ENCODE data around the gene CHAC1. TPM values are rescaled to one million over a fixed set of nuclear protein-coding genes. Genes with fewer than 3 reads are reported as not detected.

Gene CHAC1
- polyA plus RNA-seq, 2 of the 4 experiments (the other 2 are of a cell fraction) = 4.9 to 22.2 TPM

DNA sequence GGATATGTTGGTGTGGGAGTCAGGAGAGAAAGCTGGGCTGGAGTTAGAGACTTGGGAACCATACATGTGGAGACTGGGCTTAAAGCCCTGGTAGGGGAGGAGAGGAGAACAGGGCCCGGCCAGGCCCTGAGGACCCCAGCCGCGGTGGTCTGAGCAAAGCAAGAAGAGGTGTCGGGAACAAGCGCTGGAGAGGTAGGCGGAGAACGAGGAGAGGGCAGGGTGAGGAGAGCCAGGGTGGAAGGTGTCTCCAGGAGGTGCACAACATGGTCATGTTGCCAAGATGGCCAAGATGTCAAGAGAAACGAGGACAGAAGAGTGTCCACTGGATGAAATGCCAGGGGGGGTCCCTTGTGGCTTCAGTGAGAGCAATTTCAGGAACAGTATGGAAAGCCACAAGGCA, 5.5 kb downstream of the CHAC1 start:
- DNase-seq (ENCODE audit: low read depth in 1 of 2, low spot score in 1 of 2) (no peak), ATAC-seq (no peak), FAIRE-seq (no peak)
- Histone ChIP-seq H3K4me1 (peaks cover 30% of the 10 kb centered on the region), H3K27ac (no peak overlapping the region; a peak in 1 of 6 replicates), H3K4me2 (no peak overlapping the region), H3K4me3 (no peak overlapping the region), H3K9me3 (no peaks in the 10 kb centered on the region)
- CTCF ChIA-PET = interaction anchor here (8.7 kb wide), 1 partner anchor 17 kb away, joined by 76 read pairs; no protein-coding TSS in a partner anchor
- TF ChIP-seq, protein P1, sequence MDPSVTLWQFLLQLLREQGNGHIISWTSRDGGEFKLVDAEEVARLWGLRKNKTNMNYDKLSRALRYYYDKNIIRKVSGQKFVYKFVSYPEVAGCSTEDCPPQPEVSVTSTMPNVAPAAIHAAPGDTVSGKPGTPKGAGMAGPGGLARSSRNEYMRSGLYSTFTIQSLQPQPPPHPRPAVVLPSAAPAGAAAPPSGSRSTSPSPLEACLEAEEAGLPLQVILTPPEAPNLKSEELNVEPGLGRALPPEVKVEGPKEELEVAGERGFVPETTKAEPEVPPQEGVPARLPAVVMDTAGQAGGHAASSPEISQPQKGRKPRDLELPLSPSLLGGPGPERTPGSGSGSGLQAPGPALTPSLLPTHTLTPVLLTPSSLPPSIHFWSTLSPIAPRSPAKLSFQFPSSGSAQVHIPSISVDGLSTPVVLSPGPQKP (IDR thresholded peaks at IDR 0.05; ENCODE audit: low read depth, low read length) = no peak
- TF ChIP-seq CEBPB (IDR thresholded peaks at IDR 0.05) = no peak
- no peak for TF ChIP-seq ZC3H11A (IDR thresholded peaks at IDR 0.05)
- no peak for TF ChIP-seq FOXS1 (CRISPR knock-in tag; IDR thresholded peaks at IDR 0.05)
- no peak for TF ChIP-seq POLR2A (IDR thresholded peaks at IDR 0.05; ENCODE audit: low read length)
- no peak for TF ChIP-seq FOSB (CRISPR knock-in tag; IDR thresholded peaks at IDR 0.05)
- TF ChIP-seq ZSCAN20 (CRISPR knock-in tag; IDR thresholded peaks at IDR 0.05) = no peak
- no peak for TF ChIP-seq CBX2 (IDR thresholded peaks at IDR 0.05; ENCODE audit: borderline replicate concordance, low read depth)
- TF ChIP-seq CHD4 (IDR thresholded peaks at IDR 0.05; ENCODE audit: borderline replicate concordance) = no peak
- no peak for TF ChIP-seq KDM5A (IDR thresholded peaks at IDR 0.05)
- 90% methylated on average over 7 of the region's 8 CpGs for WGBS (ENCODE audit: missing lambda C conversion rate)
- POLR2A ChIA-PET = no interaction called here

DNA sequence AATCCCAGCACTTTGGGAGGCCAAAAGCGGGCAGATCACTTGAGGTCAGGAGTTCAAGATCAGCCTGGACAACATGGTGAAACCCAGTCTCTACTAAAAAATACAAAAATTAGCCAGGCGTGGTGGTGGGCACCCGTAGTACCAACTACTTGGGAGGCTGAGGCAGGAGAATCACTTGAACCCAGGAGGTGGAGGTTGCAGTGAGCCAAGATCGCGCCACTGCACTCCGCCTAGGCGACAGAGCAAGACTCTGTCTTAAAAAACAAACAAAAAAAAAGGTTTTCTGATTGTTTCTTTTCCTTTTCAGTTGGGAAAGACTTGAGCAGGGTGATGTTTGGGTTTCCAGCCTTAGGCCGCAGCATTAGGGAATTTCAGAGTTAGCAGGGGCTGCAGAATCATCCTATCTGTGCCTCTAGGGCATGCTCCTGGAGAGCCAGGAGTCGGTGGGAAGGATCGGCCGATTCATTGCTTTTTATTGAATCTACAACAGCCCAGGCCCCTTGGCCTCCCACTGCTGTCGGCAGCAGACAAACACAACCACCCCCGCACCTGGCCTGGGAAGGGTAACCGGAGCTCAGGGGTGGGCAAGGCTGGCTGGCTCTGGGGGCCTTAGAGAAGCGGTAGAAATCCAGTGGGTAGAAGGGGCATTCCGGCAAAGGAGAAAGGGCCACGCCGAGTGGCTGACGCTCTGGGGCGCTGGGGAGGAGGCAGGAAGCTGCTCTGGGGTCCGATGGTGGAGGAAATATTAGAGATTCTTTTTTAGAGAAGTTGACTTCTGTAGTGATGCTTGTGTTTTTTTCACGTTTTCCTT, 6.3 kb downstream of the CHAC1 start:
- WGBS (ENCODE audit: missing lambda C conversion rate) = 88% methylated on average over 22 of the region's 22 CpGs
- Histone ChIP-seq H3K4me3 (no peak overlapping the region), H3K9me3 (no peaks in the 10 kb centered on the region), H3K4me1 (peaks cover 28% of the 10 kb centered on the region), H3K27ac (no peak overlapping the region), H3K4me2 (no peak overlapping the region)
- no peak for TF ChIP-seq HDAC2 (IDR thresholded peaks at IDR 0.05)
- no peak for TF ChIP-seq PHF8 (IDR thresholded peaks at IDR 0.05; ENCODE audit: borderline replicate concordance, low read depth)
- no peak for TF ChIP-seq TP53 (CRISPR knock-in tag; IDR thresholded peaks at IDR 0.05)
- TF ChIP-seq, protein P2, sequence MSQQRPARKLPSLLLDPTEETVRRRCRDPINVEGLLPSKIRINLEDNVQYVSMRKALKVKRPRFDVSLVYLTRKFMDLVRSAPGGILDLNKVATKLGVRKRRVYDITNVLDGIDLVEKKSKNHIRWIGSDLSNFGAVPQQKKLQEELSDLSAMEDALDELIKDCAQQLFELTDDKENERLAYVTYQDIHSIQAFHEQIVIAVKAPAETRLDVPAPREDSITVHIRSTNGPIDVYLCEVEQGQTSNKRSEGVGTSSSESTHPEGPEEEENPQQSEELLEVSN (IDR thresholded peaks at IDR 0.05; ENCODE audit: borderline replicate concordance, low read depth) = no peak
- TF ChIP-seq, protein P3, sequence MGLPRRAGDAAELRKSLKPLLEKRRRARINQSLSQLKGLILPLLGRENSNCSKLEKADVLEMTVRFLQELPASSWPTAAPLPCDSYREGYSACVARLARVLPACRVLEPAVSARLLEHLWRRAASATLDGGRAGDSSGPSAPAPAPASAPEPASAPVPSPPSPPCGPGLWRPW (IDR thresholded peaks at IDR 0.05) = no peak
- TF ChIP-seq, protein P4, sequence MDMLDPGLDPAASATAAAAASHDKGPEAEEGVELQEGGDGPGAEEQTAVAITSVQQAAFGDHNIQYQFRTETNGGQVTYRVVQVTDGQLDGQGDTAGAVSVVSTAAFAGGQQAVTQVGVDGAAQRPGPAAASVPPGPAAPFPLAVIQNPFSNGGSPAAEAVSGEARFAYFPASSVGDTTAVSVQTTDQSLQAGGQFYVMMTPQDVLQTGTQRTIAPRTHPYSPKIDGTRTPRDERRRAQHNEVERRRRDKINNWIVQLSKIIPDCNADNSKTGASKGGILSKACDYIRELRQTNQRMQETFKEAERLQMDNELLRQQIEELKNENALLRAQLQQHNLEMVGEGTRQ (IDR thresholded peaks at IDR 0.05) = no peak
- TF ChIP-seq RFX5 (IDR thresholded peaks at IDR 0.05) = no peak
- TF ChIP-seq JUNB (IDR thresholded peaks at IDR 0.05) = no peak
- TF ChIP-seq SREBF2 (IDR thresholded peaks at IDR 0.05) = no peak
- TF ChIP-seq RARB (CRISPR knock-in tag; IDR thresholded peaks at IDR 0.05) = no peak
- TF ChIP-seq RNF2 (IDR thresholded peaks at IDR 0.05; ENCODE audit: borderline replicate concordance, low read depth) = no peak
- TF ChIP-seq, protein P5, sequence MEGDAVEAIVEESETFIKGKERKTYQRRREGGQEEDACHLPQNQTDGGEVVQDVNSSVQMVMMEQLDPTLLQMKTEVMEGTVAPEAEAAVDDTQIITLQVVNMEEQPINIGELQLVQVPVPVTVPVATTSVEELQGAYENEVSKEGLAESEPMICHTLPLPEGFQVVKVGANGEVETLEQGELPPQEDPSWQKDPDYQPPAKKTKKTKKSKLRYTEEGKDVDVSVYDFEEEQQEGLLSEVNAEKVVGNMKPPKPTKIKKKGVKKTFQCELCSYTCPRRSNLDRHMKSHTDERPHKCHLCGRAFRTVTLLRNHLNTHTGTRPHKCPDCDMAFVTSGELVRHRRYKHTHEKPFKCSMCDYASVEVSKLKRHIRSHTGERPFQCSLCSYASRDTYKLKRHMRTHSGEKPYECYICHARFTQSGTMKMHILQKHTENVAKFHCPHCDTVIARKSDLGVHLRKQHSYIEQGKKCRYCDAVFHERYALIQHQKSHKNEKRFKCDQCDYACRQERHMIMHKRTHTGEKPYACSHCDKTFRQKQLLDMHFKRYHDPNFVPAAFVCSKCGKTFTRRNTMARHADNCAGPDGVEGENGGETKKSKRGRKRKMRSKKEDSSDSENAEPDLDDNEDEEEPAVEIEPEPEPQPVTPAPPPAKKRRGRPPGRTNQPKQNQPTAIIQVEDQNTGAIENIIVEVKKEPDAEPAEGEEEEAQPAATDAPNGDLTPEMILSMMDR (IDR thresholded peaks at IDR 0.05) = no peak
- TF ChIP-seq, protein P6, sequence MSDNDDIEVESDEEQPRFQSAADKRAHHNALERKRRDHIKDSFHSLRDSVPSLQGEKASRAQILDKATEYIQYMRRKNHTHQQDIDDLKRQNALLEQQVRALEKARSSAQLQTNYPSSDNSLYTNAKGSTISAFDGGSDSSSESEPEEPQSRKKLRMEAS (IDR thresholded peaks at IDR 0.05) = no peak
- TF ChIP-seq CBX2 (IDR thresholded peaks at IDR 0.05; ENCODE audit: borderline replicate concordance, low read depth) = no peak
- TF ChIP-seq TFCP2L1 (CRISPR knock-in tag; IDR thresholded peaks at IDR 0.05) = no peak
- TF ChIP-seq ZSCAN20 (CRISPR knock-in tag; IDR thresholded peaks at IDR 0.05) = no peak
- FAIRE-seq (no peak), ATAC-seq (no peak), DNase-seq (ENCODE audit: low read depth in 1 of 2, low spot score in 1 of 2) (no peak)
- POLR2A ChIA-PET = no interaction called here
- CTCF ChIA-PET = no interaction called here
